GM19372 (cell line): ENCODE measurements around the gene SLX9.
"Not testable (repeated sequence)": the region's sequence is repeated elsewhere in the genome, so short reads cannot be mapped to it uniquely, and the experiment has no call there.

Experiments used
- ATAC-seq: cut with Tn5 transposase; IDR thresholded peaks from one replicate; pipeline ENCODE4 v1.9.1; 2021; ENCODE audit warnings: mild to moderate bottlenecking, low read depth, moderate library complexity; ENCODE audit not compliant: unreplicated experiment

Gene SLX9

GRCh38 chr21:44928500-44929241, 11.2 kb upstream of the SLX9 start:
- ATAC-seq: not testable (repeated sequence)

- ATAC-seq: no peak
These were observed 10.5 kb upstream of the SLX9 start for GRCh38 chr21:44929242-44929798.

GRCh38 chr21:44929799-44930542, 9.9 kb upstream of the SLX9 start:
- ATAC-seq: no peak

GRCh38 chr21:44930543-44930981, 9.3 kb upstream of the SLX9 start:
- ATAC-seq: no peak

GRCh38 chr21:44931137-44931500, 8.7 kb upstream of the SLX9 start:
- no peak for ATAC-seq

GRCh38 chr21:44931501-44932407, 8.1 kb upstream of the SLX9 start:
- ATAC-seq: no peak

- no peak for ATAC-seq
These were observed 7.2 kb upstream of the SLX9 start for GRCh38 chr21:44932408-44933181.

- no peak for ATAC-seq
These were observed 6.5 kb upstream of the SLX9 start for GRCh38 chr21:44933199-44933917.

GRCh38 chr21:44933918-44934260, 5.9 kb upstream of the SLX9 start:
- ATAC-seq: no peak

- no peak for ATAC-seq
These were observed 5.6 kb upstream of the SLX9 start for GRCh38 chr21:44934276-44934675.

GRCh38 chr21:44934797-44935532, 4.9 kb upstream of the SLX9 start:
- ATAC-seq: no peak

- no peak for ATAC-seq
These were observed 4.3 kb upstream of the SLX9 start for GRCh38 chr21:44935533-44935927.

GRCh38 chr21:44938772-44939531, 877 bp upstream of the SLX9 start:
- no peak for ATAC-seq

- peak; percentile 32 for ATAC-seq
These were observed 345 bp downstream of the SLX9 start for GRCh38 chr21:44940116-44940631.

GRCh38 chr21:44941567-44941966, 1.7 kb downstream of the SLX9 start:
- ATAC-seq: no peak

GRCh38 chr21:44942566-44942965, 2.7 kb downstream of the SLX9 start:
- ATAC-seq: no peak

GRCh38 chr21:44943005-44943685, 3.3 kb downstream of the SLX9 start:
- ATAC-seq: no peak
